Measurements from ENCODE around the gene BCL7A.

GRCh38 chr12:122061253-122061652 is 39.6 kb downstream of the BCL7A start:
- TF ChIP-seq, protein P1, sequence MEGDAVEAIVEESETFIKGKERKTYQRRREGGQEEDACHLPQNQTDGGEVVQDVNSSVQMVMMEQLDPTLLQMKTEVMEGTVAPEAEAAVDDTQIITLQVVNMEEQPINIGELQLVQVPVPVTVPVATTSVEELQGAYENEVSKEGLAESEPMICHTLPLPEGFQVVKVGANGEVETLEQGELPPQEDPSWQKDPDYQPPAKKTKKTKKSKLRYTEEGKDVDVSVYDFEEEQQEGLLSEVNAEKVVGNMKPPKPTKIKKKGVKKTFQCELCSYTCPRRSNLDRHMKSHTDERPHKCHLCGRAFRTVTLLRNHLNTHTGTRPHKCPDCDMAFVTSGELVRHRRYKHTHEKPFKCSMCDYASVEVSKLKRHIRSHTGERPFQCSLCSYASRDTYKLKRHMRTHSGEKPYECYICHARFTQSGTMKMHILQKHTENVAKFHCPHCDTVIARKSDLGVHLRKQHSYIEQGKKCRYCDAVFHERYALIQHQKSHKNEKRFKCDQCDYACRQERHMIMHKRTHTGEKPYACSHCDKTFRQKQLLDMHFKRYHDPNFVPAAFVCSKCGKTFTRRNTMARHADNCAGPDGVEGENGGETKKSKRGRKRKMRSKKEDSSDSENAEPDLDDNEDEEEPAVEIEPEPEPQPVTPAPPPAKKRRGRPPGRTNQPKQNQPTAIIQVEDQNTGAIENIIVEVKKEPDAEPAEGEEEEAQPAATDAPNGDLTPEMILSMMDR (IDR thresholded peaks at IDR 0.05) = no peak
- TF ChIP-seq POLR2A (IDR thresholded peaks at IDR 0.05) = no peak
